HG03432 (cell line): Measurements from ENCODE around the gene AHNAK.
"Not testable (repeated sequence)": the region's sequence is repeated elsewhere in the genome, so short reads cannot be mapped to it uniquely, and the experiment has no call there.

ENCODE experiments used
- ATAC-seq: cut with Tn5 transposase; IDR thresholded peaks from one replicate; pipeline ENCODE4 v1.9.1; 2021; ENCODE audit warnings: mild to moderate bottlenecking, moderate library complexity; ENCODE audit not compliant: unreplicated experiment

The AHNAK gene

GRCh38 chr11:62390237-62390636 is 156.4 kb downstream of the AHNAK start:
- ATAC-seq = no peak

- ATAC-seq = no peak
Measured at GRCh38 chr11:62388999-62389398, 157.6 kb downstream of the AHNAK start.

GRCh38 chr11:62387381-62387780 is 159.2 kb downstream of the AHNAK start:
- no peak for ATAC-seq

- ATAC-seq = not testable (repeated sequence)
Measured at GRCh38 chr11:62386083-62386482, 160.5 kb downstream of the AHNAK start.

GRCh38 chr11:62383822-62384221 is 162.8 kb downstream of the AHNAK start:
- no peak for ATAC-seq
